H9 (cell line): ENCODE data around the gene FGR. TPM values are rescaled to one million over a fixed set of nuclear protein-coding genes. Genes with fewer than 3 reads are reported as not detected.

ENCODE experiments used
- DNase-seq: peaks from one replicate; pipeline ENCODE4 v3.0.0-alpha.2; 2017
- H2AFZ ChIP-seq: one replicate; pipeline ENCODE4 v1.6.1; 2013; ENCODE audit warnings: mild to moderate bottlenecking, low read length, control low read depth, moderate library complexity
- H2AK5ac ChIP-seq: 2 replicates; pipeline ENCODE4 v1.6.1; 2013; ENCODE audit warnings: low read length, control low read depth, mixed read lengths; ENCODE audit not compliant: insufficient read length
- H2BK120ac ChIP-seq: one replicate; pipeline ENCODE4 v1.6.1; 2013; ENCODE audit warnings: low read depth, mild to moderate bottlenecking, low read length, control low read depth, inconsistent platforms; ENCODE audit not compliant: poor library complexity, severe bottlenecking
- H2BK12ac ChIP-seq: 2 replicates; pipeline ENCODE4 v1.6.1; 2013; ENCODE audit warnings: low read length, control low read depth, mixed read lengths, low read depth; ENCODE audit not compliant: insufficient read length
- H2BK15ac ChIP-seq: 2 replicates; pipeline ENCODE4 v1.6.1; 2013; ENCODE audit warnings: low read depth, low read length, control low read depth
- H2BK20ac ChIP-seq: one replicate; pipeline ENCODE4 v1.6.1; 2013; ENCODE audit warnings: low read depth, mild to moderate bottlenecking, low read length, control low read depth, inconsistent platforms; ENCODE audit not compliant: poor library complexity, severe bottlenecking
- H2BK5ac ChIP-seq: 2 replicates; pipeline ENCODE4 v1.6.1; 2013; ENCODE audit warnings: low read length, control low read depth, mixed read lengths; ENCODE audit not compliant: insufficient read length
- H3K14ac ChIP-seq: 2 replicates; pipeline ENCODE4 v1.6.1; 2013; ENCODE audit warnings: low read length, control low read depth; ENCODE audit not compliant: insufficient read depth
- H3K18ac ChIP-seq: 2 replicates; pipeline ENCODE4 v1.6.1; 2013; ENCODE audit warnings: low read depth, mild to moderate bottlenecking, mixed read lengths, low read length, control low read depth; ENCODE audit not compliant: insufficient read length
- H3K23ac ChIP-seq: 2 replicates; pipeline ENCODE4 v1.6.1; 2013; ENCODE audit warnings: low read length, control low read depth, mixed read lengths, low read depth; ENCODE audit not compliant: insufficient read length
- H3K23me2 ChIP-seq: 2 replicates; pipeline ENCODE4 v1.6.1; 2013; ENCODE audit warnings: low read depth, mild to moderate bottlenecking, mixed read lengths, low read length, control low read depth; ENCODE audit not compliant: insufficient read length, poor library complexity, severe bottlenecking
- H3K27ac ChIP-seq: 2 replicates; pipeline ENCODE4 v1.5.1; 2013; ENCODE audit warnings: low read length, control low read depth, mixed read lengths, low read depth; ENCODE audit not compliant: insufficient read length
- H3K27me3 ChIP-seq: 2 replicates; pipeline ENCODE4 v1.6.1; 2013; ENCODE audit warnings: low read length, control low read depth, inconsistent platforms; ENCODE audit not compliant: insufficient read depth
- H3K4ac ChIP-seq: 2 replicates; pipeline ENCODE4 v1.6.1; 2013; ENCODE audit warnings: low read depth, mild to moderate bottlenecking, control low read depth, inconsistent platforms, low read length, moderate library complexity
- H3K4me1 ChIP-seq: 2 replicates; pipeline ENCODE4 v1.6.1; 2013; ENCODE audit warnings: low read length, control low read depth, inconsistent platforms; ENCODE audit not compliant: insufficient read depth
- H3K4me2 ChIP-seq: 2 replicates; pipeline ENCODE4 v1.6.1; 2013; ENCODE audit warnings: low read length, control low read depth, mixed read lengths; ENCODE audit not compliant: insufficient read length, insufficient read depth
- H3K56ac ChIP-seq: 2 replicates; pipeline ENCODE4 v1.6.1; 2013; ENCODE audit warnings: low read depth, mild to moderate bottlenecking, mixed read lengths, low read length, control low read depth; ENCODE audit not compliant: insufficient read length
- H3K79me1 ChIP-seq: 2 replicates; pipeline ENCODE4 v1.6.1; 2013; ENCODE audit warnings: low read depth, mild to moderate bottlenecking, moderate library complexity, low read length, control low read depth, inconsistent platforms; ENCODE audit not compliant: insufficient read depth, poor library complexity, severe bottlenecking
- H3K79me2 ChIP-seq: 2 replicates; pipeline ENCODE4 v1.6.1; 2013; ENCODE audit warnings: low read length, control low read depth, inconsistent platforms; ENCODE audit not compliant: insufficient read depth
- H3K9ac ChIP-seq: 2 replicates; pipeline ENCODE4 v1.6.1; 2013; ENCODE audit warnings: low read length, control low read depth, mixed read lengths; ENCODE audit not compliant: insufficient read length; ENCODE audit errors: extremely low read depth
- H3K9me3 ChIP-seq: one replicate; pipeline ENCODE4 v1.6.1; 2013; ENCODE audit warnings: low read depth, low read length, inconsistent platforms; ENCODE audit not compliant: control insufficient read depth
- H3T11ph ChIP-seq: one replicate; pipeline ENCODE4 v1.6.1; 2013; ENCODE audit warnings: mild to moderate bottlenecking, low read length, control low read depth, inconsistent platforms
- H4K20me1 ChIP-seq: one replicate; pipeline ENCODE4 v1.6.1; 2013; ENCODE audit not compliant: control insufficient read depth, insufficient read length, insufficient read depth
- H4K5ac ChIP-seq: 2 replicates; pipeline ENCODE4 v1.6.1; 2013; ENCODE audit warnings: low read depth, mild to moderate bottlenecking, mixed read lengths, low read length, control low read depth; ENCODE audit not compliant: insufficient read length
- H4K8ac ChIP-seq: replicated peaks from 2 replicates; pipeline ENCODE4 v1.6.1; 2013; ENCODE audit warnings: low read length, control low read depth, mixed read lengths, low read depth; ENCODE audit not compliant: insufficient read length
- H4K91ac ChIP-seq: 2 replicates; pipeline ENCODE4 v1.6.1; 2013; ENCODE audit warnings: low read depth, mild to moderate bottlenecking, moderate library complexity, mixed read lengths, low read length, control low read depth; ENCODE audit not compliant: insufficient read length
- H3K27ac Mint-ChIP-seq, 3 experiments: 2 replicates in 2 of 3; 3 replicates in 1 of 3; pipeline ENCODE4 v1.8.0; 2020 to 2021; ENCODE audit warnings: mixed read lengths in 3 of 3, mild to moderate bottlenecking in 1 of 3, moderate library complexity in 1 of 3
- H3K27me3 Mint-ChIP-seq: 2 replicates; pipeline ENCODE4 v1.8.0; 2021; ENCODE audit warnings: low read depth, mild to moderate bottlenecking, moderate library complexity, mixed read lengths
- H3K36me3 Mint-ChIP-seq, 3 experiments: 2 replicates in 2 of 3; 3 replicates in 1 of 3; pipeline ENCODE4 v1.8.0; 2020 to 2021; ENCODE audit warnings: low read depth in 3 of 3, mixed read lengths in 3 of 3; ENCODE audit not compliant: insufficient read depth in 1 of 3
- H3K4me1 Mint-ChIP-seq, 2 experiments: 2 replicates each; pipeline ENCODE4 v1.8.0; 2020; ENCODE audit warnings: mixed read lengths in 2 of 2
- H3K4me3 Mint-ChIP-seq, 2 experiments: 2 replicates in 1 of 2; 3 replicates in 1 of 2; pipeline ENCODE4 v1.8.0; 2020 to 2021; ENCODE audit warnings: mild to moderate bottlenecking in 2 of 2, mixed read lengths in 2 of 2, moderate library complexity in 1 of 2
- H3K9me3 Mint-ChIP-seq, 2 experiments: 2 replicates in 1 of 2; 3 replicates in 1 of 2; pipeline ENCODE4 v1.8.0; 2020; ENCODE audit warnings: mild to moderate bottlenecking in 2 of 2, mixed read lengths in 2 of 2, moderate library complexity in 1 of 2
- CTCF ChIP-seq: fragments of 200-600 bp; sonication (generic); conservative IDR thresholded peaks from 3 replicates; pipeline ENCODE4 v1.8.0; 2021; ENCODE audit warnings: antibody characterized with exemption, mild to moderate bottlenecking
- WGBS: extraction: QIAGEN DNeasy Blood & Tissue Kit; methylation state at CpG from one replicate; pipeline ENCODE4 v1.1.7; 2013; ENCODE audit warnings: missing lambda C conversion rate, low lambda C conversion rate, mixed read lengths; ENCODE audit not compliant: insufficient read length; ENCODE audit errors: extremely low coverage; 5-methylcytosine and 5-hydroxymethylcytosine counted together
- total RNA-seq: library from RNA; stranded (reverse); gene quantifications from 2 replicates; pipeline ENCODE4 v1.2.1, GENCODE V29; 2021

Gene FGR
- total RNA-seq, 1 experiment from 2014 or later: not detected

GRCh38 chr1:27592931-27593677 lies 41.9 kb downstream of the FGR start:
- H2BK12ac ChIP-seq: no peak overlapping the region
- H2BK5ac ChIP-seq: no peak overlapping the region
- peak overlapping the region; percentile 19 for H3K4me2 ChIP-seq
- Mint-ChIP-seq H3K36me3 (no peaks in the 10 kb centered on the region), H3K27ac (peak overlapping the region; percentile 86 to 95 (median 92); a peak in 5 of 7 replicates), H3K4me3 (peak overlapping the region; percentile 36 to 69), H3K9me3 (no peaks in the 10 kb centered on the region), H3K27me3 (no peaks in the 10 kb centered on the region), H3K4me1 (peaks cover 12 to 15% of the 10 kb centered on the region in 2 experiments)
- H4K8ac ChIP-seq: no peak overlapping the region
- no peak overlapping the region for H2AK5ac ChIP-seq
- DNase-seq: peak; percentile 73
- H4K20me1 ChIP-seq: peaks cover 6% of the 10 kb centered on the region
- H3K27me3 ChIP-seq: no peaks in the 10 kb centered on the region
- no peak overlapping the region for H3K9ac ChIP-seq
- H3K27ac ChIP-seq: no peak overlapping the region
- no CpG with 5 or more reads among the region's 17 CpGs for WGBS
- no peak for TF ChIP-seq CTCF
- no peak overlapping the region for H3K23ac ChIP-seq
- no peaks in the 10 kb centered on the region for H3K79me1 ChIP-seq
- H3K56ac ChIP-seq: no peak overlapping the region
- no peak overlapping the region for H3K18ac ChIP-seq
- peaks cover 11% of the 10 kb centered on the region; the same call in 1 of the 2 replicates for H3K79me2 ChIP-seq
- H2AFZ ChIP-seq: no peak overlapping the region
- no peak overlapping the region for H2BK20ac ChIP-seq
- peak overlapping the region; percentile 11; the same call in 1 of the 2 replicates for H3K14ac ChIP-seq
- no peaks in the 10 kb centered on the region for H3K9me3 ChIP-seq
- no peak overlapping the region for H3T11ph ChIP-seq
- H4K5ac ChIP-seq: no peak overlapping the region
- H4K91ac ChIP-seq: no peak overlapping the region
- H3K23me2 ChIP-seq: no peaks in the 10 kb centered on the region
- H2BK120ac ChIP-seq: no peak overlapping the region
- no peak overlapping the region for H3K4ac ChIP-seq
- H2BK15ac ChIP-seq: no peak overlapping the region
- H3K4me1 ChIP-seq: peaks cover 13% of the 10 kb centered on the region; the same call in 1 of the 2 replicates
